Gastrocnemius medialis (tissue), 4 donors: ENCODE data around the gene LPIN1.

Source experiments
- CTCF ChIP-seq, 5 experiments: fragments of 450-650 bp in 3 of 5; fragments of 200-600 bp in 2 of 5; sonication (generic) in 2 of 5; IDR thresholded peaks in 4 of 5; conservative IDR thresholded peaks in 1 of 5; 1 replicate in 4 of 5; 2 replicates in 1 of 5; pipeline ENCODE4 v1.5.1; 2016 to 2019; ENCODE audit warnings: antibody characterized with exemption in 5 of 5, mild to moderate bottlenecking in 3 of 5, moderate library complexity in 3 of 5
- POLR2A ChIP-seq, 2 donors: fragments of 450-650 bp; IDR thresholded peaks; one replicate each; pipeline ENCODE4 v1.6.1; 2017; ENCODE audit warnings: antibody characterized with exemption in 2 of 2, mild to moderate bottlenecking in 2 of 2, moderate library complexity in 2 of 2

- TF ChIP-seq CTCF (IDR thresholded peaks at IDR 0.05 in 4 of 5, conservative IDR thresholded peaks at IDR 0.05 in 1 of 5) (no peak), POLR2A (IDR thresholded peaks at IDR 0.05) (no peak)
Observed at GRCh38 chr2:11797846-11798245, 51.4 kb downstream of the LPIN1 start.
